ENCODE results near the gene CCL15. TPM values are rescaled to one million over a fixed set of nuclear protein-coding genes. Genes with fewer than 3 reads are reported as not detected.

Gene CCL15
- total RNA-seq, 1 experiment from 2014 or later, result 0.52 TPM

- H3K27ac Mint-ChIP-seq (ENCODE audit: unreplicated experiment), result no peak overlapping the region
- TF ChIP-seq CTCF (IDR thresholded peaks at IDR 0.05; ENCODE audit: insufficient read depth in 1 of 2, low read depth in 1 of 2, low read length in 1 of 2, severe bottlenecking in 1 of 2, unreplicated experiment in 1 of 2), result no peak
- ChIA-PET POLR2A (no interaction called here), CTCF (interaction anchor here (1.8 kb wide), 1 partner anchor 21 kb away, joined by 14 read pairs; no protein-coding TSS in a partner anchor)
- no peaks in the 10 kb centered on the region for H3K27me3 Mint-ChIP-seq (ENCODE audit: insufficient read depth, unreplicated experiment)
- Histone ChIP-seq H3K4me3 (ENCODE audit: low read depth, low read length) (no peak overlapping the region), H3K36me3 (ENCODE audit: control insufficient read depth, insufficient read depth, low read length) (no peaks in the 10 kb centered on the region), H3K9me3 (no peaks in the 10 kb centered on the region), H3K4me1 (peaks cover 4% of the 10 kb centered on the region), H3K27me3 (replicated peaks; ENCODE audit: control insufficient read depth, insufficient read depth, low read length) (no peaks in the 10 kb centered on the region)
- no TSS peak for BruUV-seq (replicated peaks)
- H3K9me3 Mint-ChIP-seq (ENCODE audit: unreplicated experiment), result no peaks in the 10 kb centered on the region
- H3K4me3 Mint-ChIP-seq (ENCODE audit: unreplicated experiment), result no peak overlapping the region
- H3K4me1 Mint-ChIP-seq (ENCODE audit: low read depth, unreplicated experiment), result no peaks in the 10 kb centered on the region
- H3K36me3 Mint-ChIP-seq (ENCODE audit: insufficient read depth, unreplicated experiment), result no peaks in the 10 kb centered on the region
- DNase-seq, result no peak
- intact Hi-C loops (cut with micrococcal nuclease; ENCODE audit: unreplicated experiment), result loop anchor here (5.0 kb wide), 1 partner anchor 199 kb away; no protein-coding TSS in a partner anchor
Measured at GRCh38 chr17:35948092-35948491, 53.3 kb downstream of the CCL15 start.

Other genes starting within 250 kb of the CCL15 start
- not detected in 2 replicates for gene GAS2L2, start 248.3 kb downstream of the CCL15 start, total RNA-seq (2022)
- gene C17orf50, start 240.7 kb downstream of the CCL15 start, total RNA-seq (2022), result not detected in 2 replicates
- not detected in 2 replicates for gene MMP28, start 205.9 kb downstream of the CCL15 start, total RNA-seq (2022)
- gene TAF15, start 192.1 kb downstream of the CCL15 start, total RNA-seq (2022), result 335 and 350 TPM in 2 replicates
- not detected in 2 replicates for gene HEATR9, start 132.7 kb downstream of the CCL15 start, total RNA-seq (2022)
- gene CCL5, start 121.2 kb downstream of the CCL15 start, total RNA-seq (2022), result not detected in 2 replicates
- 9.9 and 12.9 TPM in 2 replicates for gene RDM1, start 70.8 kb downstream of the CCL15 start, total RNA-seq (2022)
- gene LYZL6, start 57.8 kb downstream of the CCL15 start, total RNA-seq (2022), result not detected in 2 replicates
- not detected in 2 replicates for gene CCL16, start 20.1 kb downstream of the CCL15 start, total RNA-seq (2022)
- not detected in 2 replicates for gene CCL14, start 14.8 kb downstream of the CCL15 start, total RNA-seq (2022)
- not detected in 2 replicates for gene CCL23, start 16.4 kb upstream of the CCL15 start, total RNA-seq (2022)
- gene CCL18, start 62.7 kb upstream of the CCL15 start, total RNA-seq (2022), result not detected in 2 replicates
- not detected in 2 replicates for gene CCL3, start 88.6 kb upstream of the CCL15 start, total RNA-seq (2022)
- not detected in 2 replicates for gene CCL4, start 102.3 kb upstream of the CCL15 start, total RNA-seq (2022)
- gene TBC1D3B, start 175.1 kb upstream of the CCL15 start, total RNA-seq (2022), result 9.1 and 12.5 TPM in 2 replicates
- gene CCL3L1, start 195.2 kb upstream of the CCL15 start, total RNA-seq (2022), result not detected in 2 replicates
- not detected in 2 replicates for gene CCL4L2, start 209.5 kb upstream of the CCL15 start, total RNA-seq (2022)

All from Caco-2 (cell line).